Astrocyte (in vitro differentiated cells and primary cell): ENCODE results near the gene NXPH1. TPM values are rescaled to one million over a fixed set of nuclear protein-coding genes. Genes with fewer than 3 reads are reported as not detected.

Experiments
- DNase-seq: peaks from one replicate; pipeline ENCODE4 v3.0.0-alpha.2; 2010; ENCODE audit warnings: low read depth
- FAIRE-seq: peaks from 2 replicates; lab custom pipeline; 2011; peaks lifted over from hg19 to GRCh38; lab: Jason Lieb, UNC
- H2AFZ ChIP-seq: 2 replicates; pipeline ENCODE4 v1.6.0; 2012; ENCODE audit warnings: low read depth, low read length, inconsistent platforms
- H3K27ac ChIP-seq: 2 replicates; pipeline ENCODE4 v1.5.1; 2011; ENCODE audit warnings: low read depth, low read length, inconsistent platforms
- H3K27me3 ChIP-seq: 2 replicates; pipeline ENCODE4 v1.6.0; 2011; ENCODE audit warnings: low read length, inconsistent platforms; ENCODE audit not compliant: insufficient read depth
- H3K36me3 ChIP-seq: 2 replicates; pipeline ENCODE4 v1.5.1; 2011; ENCODE audit warnings: low read length, inconsistent platforms; ENCODE audit not compliant: insufficient read depth
- H3K4me1 ChIP-seq: 2 replicates; pipeline ENCODE4 v1.5.1; 2011; ENCODE audit warnings: low read length, inconsistent platforms; ENCODE audit not compliant: insufficient read depth
- H3K4me2 ChIP-seq: 2 replicates; pipeline ENCODE4 v1.6.0; 2012; ENCODE audit warnings: low read length, inconsistent platforms
- H3K4me3 ChIP-seq: 2 replicates; pipeline ENCODE4 v1.5.1; 2011; ENCODE audit warnings: low read depth, mild to moderate bottlenecking, low read length, inconsistent platforms; ENCODE audit not compliant: insufficient read depth
- H3K79me2 ChIP-seq: 2 replicates; pipeline ENCODE4 v1.6.0; 2012; ENCODE audit warnings: mild to moderate bottlenecking, low read length, inconsistent platforms; ENCODE audit not compliant: insufficient read depth
- H3K9ac ChIP-seq: 2 replicates; pipeline ENCODE4 v1.6.0; 2012; ENCODE audit warnings: mild to moderate bottlenecking, low read length, inconsistent platforms
- H3K9me3 ChIP-seq: 2 replicates; pipeline ENCODE4 v1.5.1; 2012; ENCODE audit warnings: low read depth, mild to moderate bottlenecking, low read length, inconsistent platforms; ENCODE audit not compliant: insufficient read depth
- H4K20me1 ChIP-seq: 2 replicates; pipeline ENCODE4 v1.6.0; 2012; ENCODE audit warnings: low read length, inconsistent platforms; ENCODE audit not compliant: insufficient read depth
- H3K27ac Mint-ChIP-seq: one replicate; pipeline ENCODE4 v1.8.0; 2021; ENCODE audit warnings: mild to moderate bottlenecking, mixed read lengths; ENCODE audit not compliant: unreplicated experiment
- H3K27me3 Mint-ChIP-seq: one replicate; pipeline ENCODE4 v1.8.0; 2021; ENCODE audit warnings: low read depth, mixed read lengths; ENCODE audit not compliant: unreplicated experiment
- H3K36me3 Mint-ChIP-seq: one replicate; pipeline ENCODE4 v1.8.0; 2021; ENCODE audit warnings: low read depth, mixed read lengths; ENCODE audit not compliant: unreplicated experiment
- H3K4me1 Mint-ChIP-seq: one replicate; pipeline ENCODE4 v1.8.0; 2021; ENCODE audit warnings: low read depth, mixed read lengths; ENCODE audit not compliant: unreplicated experiment
- H3K4me3 Mint-ChIP-seq: one replicate; pipeline ENCODE4 v1.8.0; 2021; ENCODE audit warnings: mild to moderate bottlenecking, moderate library complexity, mixed read lengths; ENCODE audit not compliant: unreplicated experiment
- H3K9me3 Mint-ChIP-seq: one replicate; pipeline ENCODE4 v1.8.0; 2021; ENCODE audit warnings: mild to moderate bottlenecking, mixed read lengths; ENCODE audit not compliant: unreplicated experiment
- CTCF ChIP-seq: IDR thresholded peaks from 2 replicates; pipeline ENCODE4 v1.5.1; 2011; ENCODE audit warnings: low read depth, mild to moderate bottlenecking, inconsistent platforms, low read length, moderate library complexity; ENCODE audit not compliant: insufficient read depth
- EZH2 ChIP-seq: IDR thresholded peaks from 2 replicates; pipeline ENCODE4 v1.6.1; 2012; ENCODE audit warnings: mild to moderate bottlenecking, low read length, inconsistent platforms; ENCODE audit not compliant: insufficient read depth
- total RNA-seq: library from RNA; stranded (reverse); gene quantifications from 2 replicates; pipeline ENCODE4 v1.2.1, GENCODE V29; 2021

The NXPH1 gene
- total RNA-seq, 1 donor from 2014 or later = 0.16 TPM

GRCh38 chr7:8765374-8765773 is 332.0 kb downstream of the NXPH1 start:
- FAIRE-seq (no peak), DNase-seq (no peak)
- H3K4me2 ChIP-seq = no peak overlapping the region
- H3K36me3 ChIP-seq = no peaks in the 10 kb centered on the region
- H3K9ac ChIP-seq = no peak overlapping the region
- H3K9me3 ChIP-seq = no peaks in the 10 kb centered on the region
- no peak overlapping the region for H3K4me3 ChIP-seq
- H3K27ac Mint-ChIP-seq = no peak overlapping the region
- no peaks in the 10 kb centered on the region for H3K36me3 Mint-ChIP-seq
- no peak overlapping the region for H3K4me3 Mint-ChIP-seq
- no peaks in the 10 kb centered on the region for H3K27me3 ChIP-seq
- no peaks in the 10 kb centered on the region for H3K27me3 Mint-ChIP-seq
- no peak overlapping the region for H3K27ac ChIP-seq
- no peak overlapping the region for H2AFZ ChIP-seq
- H3K4me1 Mint-ChIP-seq = no peaks in the 10 kb centered on the region
- H3K9me3 Mint-ChIP-seq = no peaks in the 10 kb centered on the region
- H3K4me1 ChIP-seq = no peaks in the 10 kb centered on the region
- TF ChIP-seq EZH2 = no peak
- no peak for TF ChIP-seq CTCF
- no peaks in the 10 kb centered on the region for H3K79me2 ChIP-seq
- no peaks in the 10 kb centered on the region for H4K20me1 ChIP-seq

- Histone ChIP-seq H3K79me2 (no peaks in the 10 kb centered on the region), H3K27me3 (no peaks in the 10 kb centered on the region), H2AFZ (no peak overlapping the region), H3K4me2 (no peak overlapping the region), H4K20me1 (no peaks in the 10 kb centered on the region), H3K9me3 (no peaks in the 10 kb centered on the region), H3K27ac (no peak overlapping the region), H3K4me3 (no peak overlapping the region), H3K36me3 (no peaks in the 10 kb centered on the region), H3K4me1 (no peaks in the 10 kb centered on the region), H3K9ac (no peak overlapping the region)
- no peaks in the 10 kb centered on the region for H3K4me1 Mint-ChIP-seq
- no peak for TF ChIP-seq EZH2
- TF ChIP-seq CTCF = no peak
- no peaks in the 10 kb centered on the region for H3K27me3 Mint-ChIP-seq
- H3K4me3 Mint-ChIP-seq = no peak overlapping the region
- H3K27ac Mint-ChIP-seq = no peak overlapping the region
- no peaks in the 10 kb centered on the region for H3K36me3 Mint-ChIP-seq
- H3K9me3 Mint-ChIP-seq = no peaks in the 10 kb centered on the region
- DNase-seq (no peak), FAIRE-seq (no peak)
Observed at GRCh38 chr7:8773518-8773917, 340.1 kb downstream of the NXPH1 start.

GRCh38 chr7:8778459-8778858 is 345.1 kb downstream of the NXPH1 start:
- TF ChIP-seq EZH2 = no peak
- TF ChIP-seq CTCF = no peak
- FAIRE-seq = no peak

More at GRCh38 chr7:8778459-8778858, 345.1 kb downstream of the NXPH1 start:
- Mint-ChIP-seq H3K4me3 (no peak overlapping the region), H3K4me1 (no peaks in the 10 kb centered on the region), H3K9me3 (no peaks in the 10 kb centered on the region), H3K27me3 (no peaks in the 10 kb centered on the region), H3K36me3 (no peaks in the 10 kb centered on the region), H3K27ac (no peak overlapping the region)
- no peak overlapping the region for H2AFZ ChIP-seq
- no peaks in the 10 kb centered on the region for H3K79me2 ChIP-seq
- no peak for DNase-seq
- H4K20me1 ChIP-seq = no peaks in the 10 kb centered on the region
- H3K4me1 ChIP-seq = no peaks in the 10 kb centered on the region
- H3K27me3 ChIP-seq = no peaks in the 10 kb centered on the region
- no peaks in the 10 kb centered on the region for H3K9me3 ChIP-seq
- H3K9ac ChIP-seq = no peak overlapping the region
- H3K4me2 ChIP-seq = no peak overlapping the region
- H3K36me3 ChIP-seq = no peaks in the 10 kb centered on the region
- H3K27ac ChIP-seq = no peak overlapping the region
- no peak overlapping the region for H3K4me3 ChIP-seq
